CD4-positive, alpha-beta T cell treated with Interleukin-1 beta for 1 hour (primary cell): ENCODE results near the gene PADI6.
"Not testable (repeated sequence)": the region's sequence is repeated elsewhere in the genome, so short reads cannot be mapped to it uniquely, and the experiment has no call there.

Experiments used
- DNase-seq, 2 donors: peaks; one replicate each; pipeline ENCODE4 v3.0.0-alpha.2; 2020 to 2022

Gene PADI6

DNA sequence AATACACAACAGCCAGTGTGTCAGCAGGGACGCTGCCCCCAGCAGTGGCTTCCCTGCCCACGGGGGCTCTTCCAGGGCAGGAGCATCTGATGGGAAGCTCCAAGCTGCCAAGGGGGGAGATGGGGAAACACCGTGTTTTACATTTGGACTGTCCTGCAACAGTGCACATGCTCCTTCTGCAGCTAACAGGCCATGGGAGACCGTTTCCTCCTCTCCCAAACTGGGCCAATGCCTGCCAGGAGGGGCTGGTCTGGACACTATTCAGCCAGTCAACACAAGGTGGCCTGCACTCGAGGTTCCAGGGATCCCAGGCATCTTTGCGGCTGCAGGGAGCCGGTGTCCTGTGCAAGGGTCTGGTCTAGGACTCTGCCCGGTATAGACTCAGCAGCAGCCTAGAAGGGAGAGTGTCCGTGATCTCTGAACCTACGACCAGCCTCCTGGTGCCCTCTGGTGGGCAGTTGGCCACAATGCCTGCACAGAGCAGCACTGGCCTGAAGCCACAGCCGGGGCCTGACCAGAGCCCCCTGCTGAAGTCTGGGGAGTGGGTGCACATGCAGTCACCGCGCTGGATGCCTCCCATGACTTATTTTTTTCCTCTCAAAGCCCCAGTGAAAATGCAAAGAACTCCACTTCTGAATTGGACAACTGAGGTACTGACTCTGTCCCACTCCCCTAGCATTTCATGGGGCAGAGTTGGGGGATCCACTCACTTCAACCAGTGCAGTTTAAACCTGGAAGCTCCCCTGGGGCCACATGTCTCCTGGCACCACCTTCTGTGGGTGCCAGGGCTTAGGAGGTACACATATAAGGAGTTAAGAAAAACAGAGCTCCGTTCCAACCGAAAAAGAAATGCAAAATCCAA is 34.1 kb downstream of the PADI6 start:
- peak; percentile 26 to 50 for DNase-seq

DNA sequence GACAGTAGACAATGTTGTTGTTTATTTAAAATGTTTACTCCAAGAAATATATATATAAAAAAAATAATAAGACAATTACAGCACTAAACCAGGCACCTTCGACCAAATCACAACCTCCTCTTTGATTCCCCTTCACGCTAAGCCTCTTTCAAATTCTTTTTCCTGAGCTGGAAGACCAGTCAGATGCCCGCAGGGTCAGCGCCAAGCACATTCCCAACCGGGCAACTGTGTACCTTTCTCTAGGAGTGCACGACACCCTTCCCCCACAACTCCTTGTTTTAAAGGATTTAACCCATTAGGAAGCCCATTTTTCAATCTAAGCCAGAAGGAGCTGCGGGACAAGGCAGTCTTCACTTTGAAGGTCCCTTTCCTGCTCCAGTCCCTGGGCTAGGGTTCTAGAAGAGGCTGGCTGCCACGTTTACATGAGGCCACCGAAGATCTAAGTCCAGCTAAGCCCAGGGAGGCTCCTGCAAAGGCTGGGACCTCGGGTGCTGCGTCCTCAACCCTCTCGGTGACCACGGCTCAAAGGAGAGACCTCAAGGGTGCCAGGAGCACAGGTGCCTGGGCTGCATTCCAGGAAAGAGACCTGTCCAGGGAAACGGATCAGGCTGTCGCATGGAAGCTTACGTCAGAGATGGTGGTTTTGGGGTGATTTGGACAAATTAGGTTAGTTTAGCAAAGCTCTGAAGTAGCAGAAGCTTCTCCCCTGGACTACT is 34.9 kb downstream of the PADI6 start:
- not testable (repeated sequence) for DNase-seq

DNA sequence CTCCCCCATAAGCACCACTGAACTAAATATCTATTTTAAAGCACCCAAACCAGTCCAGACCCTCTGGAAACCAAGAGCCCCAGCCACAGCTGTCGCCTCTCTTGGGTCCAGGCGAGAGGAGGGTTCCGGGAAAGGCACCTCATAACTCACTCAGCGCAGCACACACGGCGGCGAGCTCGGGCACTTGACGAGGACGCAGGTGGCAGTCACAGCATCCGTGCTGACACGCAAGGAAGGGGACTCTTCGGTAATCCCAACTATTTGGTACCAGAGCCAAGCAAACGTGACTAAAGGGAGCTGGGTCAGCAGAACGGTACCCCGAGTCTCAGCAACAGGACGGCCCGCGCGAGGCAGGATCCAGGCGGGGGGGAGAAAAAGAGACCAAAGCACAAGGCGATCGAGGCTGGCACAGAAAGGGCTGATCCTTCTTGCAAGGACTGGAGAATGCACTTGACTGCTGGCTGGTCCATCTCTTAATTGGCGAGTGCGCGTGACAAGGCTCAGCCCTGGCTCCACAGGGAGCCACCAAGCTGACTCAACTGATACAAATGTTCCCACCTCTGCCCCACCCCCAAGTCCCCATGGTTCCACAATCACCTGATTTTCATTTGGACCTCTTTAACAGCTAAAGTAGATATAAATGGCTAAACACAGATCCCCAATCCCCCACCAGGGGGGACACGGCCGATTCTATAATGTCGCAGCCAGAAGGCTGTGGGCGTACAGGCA is 36.0 kb downstream of the PADI6 start:
- DNase-seq: not testable (repeated sequence)

DNA sequence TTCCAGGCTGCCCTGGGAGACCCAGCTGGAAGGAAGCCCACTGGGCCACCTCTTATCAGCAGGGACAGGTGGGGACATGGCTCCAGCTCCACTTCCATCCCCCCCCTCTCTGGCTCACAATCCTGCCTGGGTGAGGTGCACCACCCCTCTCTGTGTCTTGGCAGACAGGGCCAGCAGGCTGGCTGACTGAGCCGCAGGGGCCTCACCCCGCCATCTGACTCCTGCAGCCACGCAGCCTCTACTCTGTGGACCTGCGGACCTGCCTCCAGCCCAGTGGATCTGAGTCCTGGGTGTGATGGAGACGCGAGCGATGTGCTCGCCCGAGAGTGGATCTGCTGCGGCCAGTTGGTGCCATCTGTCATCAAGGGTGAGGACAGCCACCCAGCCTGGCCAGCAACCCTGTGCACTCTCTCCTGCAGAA is 37.4 kb downstream of the PADI6 start:
- no peak for DNase-seq

DNA sequence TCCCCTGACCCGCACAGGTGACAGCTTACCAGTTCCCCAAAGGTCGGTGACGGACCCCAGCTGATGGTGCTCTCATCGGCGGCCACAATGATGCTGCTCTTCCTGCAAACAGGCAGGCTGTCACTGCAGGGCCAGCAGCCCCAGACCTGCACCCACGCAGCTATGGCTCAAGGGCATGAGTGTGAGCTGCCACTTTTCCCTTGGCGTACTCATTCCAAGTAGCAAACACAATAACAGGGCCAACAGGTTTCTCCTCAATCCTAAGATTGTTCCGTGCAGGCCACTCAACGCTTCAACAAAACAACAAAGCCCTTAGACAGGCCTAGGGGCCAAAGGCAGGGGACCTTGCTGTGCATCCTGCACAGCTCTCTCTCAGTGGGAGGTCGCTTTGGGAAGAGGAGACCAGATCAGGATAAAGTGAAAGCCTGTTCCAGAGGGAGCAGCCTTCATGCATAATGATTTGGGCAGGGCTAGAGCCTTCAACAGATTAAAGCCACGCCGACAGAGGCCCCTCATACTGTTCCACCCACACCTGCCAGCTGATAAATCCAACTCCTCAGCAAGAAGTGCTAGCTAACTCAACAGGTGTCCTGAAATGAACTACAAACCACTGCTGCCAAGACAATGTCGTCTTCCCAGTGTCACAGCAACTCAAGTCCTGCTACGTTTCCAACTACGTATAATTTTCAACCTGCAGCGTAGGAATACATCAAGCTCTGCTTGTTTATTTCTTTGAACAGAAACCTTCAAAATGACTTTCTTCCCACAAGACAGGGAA is 40.3 kb downstream of the PADI6 start:
- DNase-seq: no peak

DNA sequence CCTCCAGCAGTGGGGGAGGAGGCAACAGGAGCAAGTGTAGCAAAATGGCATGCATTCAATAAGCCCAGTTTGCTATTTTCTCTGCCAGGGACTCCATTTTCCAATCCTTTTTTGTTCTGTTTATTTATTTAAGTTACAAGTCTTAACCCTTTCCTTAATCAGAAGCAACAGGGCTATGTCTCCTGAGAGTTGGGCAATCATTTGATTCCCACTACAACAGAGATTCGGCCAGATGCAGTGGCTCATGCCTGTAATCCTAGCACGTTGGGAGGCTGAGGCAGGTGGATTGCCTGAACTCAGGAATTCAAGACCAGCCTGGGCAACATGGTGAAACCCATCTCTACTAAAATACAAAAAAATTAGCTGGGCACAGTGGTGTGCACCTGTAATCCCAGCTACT is 42.0 kb downstream of the PADI6 start:
- DNase-seq: no peak

DNA sequence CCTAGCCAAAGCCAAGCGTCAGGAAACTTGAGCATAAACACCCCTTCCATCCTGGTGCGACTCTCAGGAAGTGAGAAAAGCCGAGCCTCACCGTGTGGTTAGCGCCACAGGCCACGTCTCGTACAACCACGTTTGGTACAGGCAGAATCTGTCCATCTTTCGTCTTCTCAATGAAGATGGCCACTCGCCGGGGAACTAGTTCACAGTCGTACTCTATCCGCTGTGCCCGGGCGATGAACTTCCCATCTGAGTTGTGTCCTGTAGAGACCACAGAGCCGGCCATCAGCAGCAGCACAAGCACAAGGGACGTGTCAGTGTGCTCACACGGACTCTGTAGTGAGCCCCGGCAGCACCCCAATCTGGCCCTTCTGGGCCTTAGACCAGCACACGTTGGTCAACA is 44.4 kb downstream of the PADI6 start:
- DNase-seq: no peak

DNA sequence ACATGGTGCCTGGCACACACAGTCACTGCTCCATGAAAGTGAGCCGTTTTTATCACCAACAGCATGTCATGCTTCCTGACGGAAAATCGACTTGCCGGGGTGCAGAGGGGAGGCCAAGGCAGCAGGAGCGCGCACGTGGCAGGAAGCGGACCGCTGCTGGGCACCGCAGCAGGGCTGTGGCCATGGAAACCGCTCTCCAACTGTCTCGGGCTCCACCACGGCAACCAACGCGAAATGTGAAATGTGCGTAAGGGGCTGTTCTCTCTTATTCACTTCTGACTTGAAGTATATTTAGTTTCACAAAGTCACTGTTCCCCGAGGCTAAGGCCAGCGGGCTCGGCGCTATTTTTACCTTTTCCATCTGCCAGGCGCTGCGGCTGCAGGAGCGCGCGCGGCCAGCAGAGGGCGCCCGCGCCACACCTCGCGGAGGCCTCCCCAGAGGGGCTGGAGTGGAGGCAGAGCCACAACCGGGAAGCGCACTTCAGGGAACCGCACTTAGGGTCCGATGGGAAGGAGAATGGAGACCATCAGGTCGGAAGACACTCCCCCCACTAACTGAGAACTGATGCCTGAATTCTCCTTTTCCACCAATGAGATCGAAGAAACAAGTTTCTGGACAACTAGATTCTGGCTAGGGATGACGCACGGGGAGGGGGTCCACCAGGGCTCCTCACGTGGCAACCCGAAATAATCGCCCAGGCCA is 47.8 kb downstream of the PADI6 start:
- peak; percentile 65 to 70 for DNase-seq

DNA sequence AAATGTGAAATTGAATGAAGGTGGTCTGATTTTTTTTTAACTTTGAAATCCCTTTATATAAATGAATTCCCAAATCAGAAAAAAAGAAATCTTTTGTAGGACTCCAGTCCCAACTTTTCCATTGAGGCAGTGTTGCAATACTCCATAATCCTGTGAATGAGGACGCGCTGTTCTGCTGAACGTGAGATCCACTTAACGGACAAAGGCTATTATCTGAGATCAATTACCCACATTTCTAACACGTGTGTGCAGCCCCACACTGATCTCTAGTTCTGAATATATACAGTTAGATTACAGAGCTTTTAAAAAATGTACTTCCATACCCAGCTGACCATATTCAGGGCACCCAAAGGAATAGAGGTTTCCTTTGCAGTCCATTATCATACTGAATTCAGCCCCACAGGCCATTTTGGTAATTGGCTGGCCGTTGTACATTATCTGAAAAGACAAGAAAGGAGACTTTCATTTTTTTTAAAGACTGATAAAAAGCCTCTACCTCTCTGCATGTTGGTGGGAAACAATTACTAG is 48.5 kb downstream of the PADI6 start:
- DNase-seq: no peak

DNA sequence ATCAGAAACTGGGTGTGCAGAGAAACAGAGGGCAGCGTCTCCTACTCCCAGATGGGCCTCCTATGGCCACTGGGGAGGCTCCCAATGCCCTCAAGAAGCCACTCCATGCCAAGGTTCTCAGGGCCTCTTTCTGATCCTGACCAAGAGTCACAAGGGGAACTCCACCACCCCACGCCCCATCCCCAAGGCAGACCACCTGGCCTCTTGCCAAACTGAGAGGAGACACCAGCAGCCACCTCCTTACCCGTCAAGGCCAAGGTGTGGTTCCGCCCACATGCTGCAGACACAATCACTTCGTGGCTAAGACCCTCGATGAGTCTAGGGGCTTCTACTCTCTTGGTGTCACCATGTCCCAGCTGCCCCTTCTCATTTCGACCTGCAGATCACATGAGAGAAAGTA is 50.5 kb downstream of the PADI6 start:
- no peak for DNase-seq

DNA sequence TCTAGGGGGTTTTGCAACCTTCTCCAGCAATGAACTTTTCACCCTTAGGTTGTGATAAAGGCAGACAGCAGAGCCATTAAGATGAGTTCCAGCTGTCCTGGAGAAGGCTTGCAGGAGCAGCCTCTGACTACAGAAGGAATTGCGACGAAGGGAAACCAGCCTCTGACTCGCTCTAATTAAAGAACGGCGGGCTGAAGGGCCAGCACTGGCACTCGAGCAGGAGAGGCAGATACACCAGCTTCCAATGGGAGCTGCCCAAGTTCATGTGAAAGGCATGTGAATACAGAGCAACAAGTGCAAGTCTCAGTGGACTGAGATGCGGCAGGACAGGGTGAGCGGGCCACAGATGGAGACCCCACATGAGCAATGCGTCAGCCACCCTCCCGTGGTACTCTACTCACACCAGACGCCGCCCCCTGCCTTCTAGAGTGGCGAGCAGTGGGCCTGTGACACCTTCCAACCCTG is 51.8 kb downstream of the PADI6 start:
- DNase-seq: no peak

DNA sequence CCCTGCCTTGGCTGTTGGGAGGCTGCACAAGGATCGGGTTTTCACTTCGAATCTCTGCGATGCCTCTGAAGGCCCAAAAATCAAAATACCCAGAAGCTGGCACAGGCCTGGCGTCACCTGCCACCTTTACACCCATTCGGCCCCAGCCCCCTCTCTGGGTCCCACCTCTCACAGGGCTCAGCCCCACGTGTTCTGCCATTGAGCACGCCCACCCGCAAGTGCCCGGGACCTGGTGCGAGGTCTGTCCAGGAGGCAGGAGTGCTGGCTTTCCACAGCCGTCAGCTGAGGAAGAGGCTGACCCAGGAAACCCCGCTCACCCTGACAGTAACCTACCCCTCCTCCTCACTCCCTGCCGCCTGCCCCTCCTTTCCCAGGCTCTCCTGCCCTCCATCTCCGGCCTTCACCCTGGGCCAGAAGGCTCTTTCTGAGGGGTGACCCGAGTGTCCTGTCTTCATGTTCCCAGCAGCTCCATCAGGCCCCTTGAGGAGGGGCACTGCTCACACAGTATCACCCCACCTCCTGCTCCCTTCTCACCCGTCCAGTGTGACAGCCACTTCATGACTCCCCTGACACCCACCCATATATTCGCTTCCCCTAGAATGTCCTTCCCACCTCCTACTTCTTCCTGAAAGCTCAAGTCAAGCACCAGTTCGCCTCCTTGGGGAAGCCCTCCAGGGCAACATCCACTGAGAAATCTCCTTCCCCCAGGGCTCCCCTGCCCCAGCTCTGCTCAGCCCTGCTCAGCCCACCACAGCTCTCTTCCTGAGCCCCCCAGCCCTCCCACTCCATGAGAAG is 54.0 kb downstream of the PADI6 start:
- DNase-seq: no peak

DNA sequence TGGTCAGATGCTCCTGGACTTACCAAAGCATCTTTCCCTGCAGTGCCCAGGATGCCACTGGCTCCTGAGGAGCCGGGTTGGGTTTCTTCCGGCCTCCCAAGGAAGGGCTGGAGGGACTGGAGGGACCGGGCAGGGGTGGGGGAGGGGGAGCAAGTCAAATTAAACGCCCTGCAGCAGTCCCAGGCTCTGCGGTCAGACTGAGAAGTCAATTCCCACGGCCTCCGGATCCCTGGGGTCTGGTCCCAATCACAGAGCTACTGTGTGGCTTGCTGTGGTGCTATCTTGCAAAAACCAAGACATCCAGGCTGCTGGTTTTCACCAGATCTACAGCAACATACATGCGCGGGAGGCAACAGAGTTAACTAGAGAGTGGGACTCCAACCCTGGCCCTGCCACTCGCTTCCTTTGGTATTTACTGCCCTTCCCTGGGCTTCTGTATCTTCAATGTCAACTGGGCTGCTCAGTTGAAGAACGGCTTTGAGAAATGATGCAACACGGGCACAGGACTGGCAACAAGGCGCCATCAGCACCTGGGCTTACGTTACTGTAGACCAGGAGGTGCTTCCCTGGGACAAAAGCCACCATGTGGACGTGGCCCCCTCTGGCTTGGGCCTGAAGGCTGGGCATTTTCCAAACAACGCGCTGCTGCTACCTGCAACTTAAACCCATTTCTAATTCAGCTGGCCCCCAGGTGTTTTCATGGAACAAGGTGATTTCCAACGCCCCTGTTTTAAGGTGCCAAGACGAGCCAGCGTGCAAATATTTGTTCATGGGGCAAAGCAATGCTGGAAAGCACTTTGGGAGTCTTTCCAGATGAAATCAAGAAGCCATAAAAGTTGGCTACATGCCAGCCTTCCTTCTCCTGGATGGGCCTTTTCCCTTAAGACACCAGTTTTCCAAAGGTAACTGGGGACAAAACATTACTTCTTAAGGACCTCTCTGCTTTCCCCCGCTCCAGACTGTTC is 56.0 kb downstream of the PADI6 start:
- no peak for DNase-seq

DNA sequence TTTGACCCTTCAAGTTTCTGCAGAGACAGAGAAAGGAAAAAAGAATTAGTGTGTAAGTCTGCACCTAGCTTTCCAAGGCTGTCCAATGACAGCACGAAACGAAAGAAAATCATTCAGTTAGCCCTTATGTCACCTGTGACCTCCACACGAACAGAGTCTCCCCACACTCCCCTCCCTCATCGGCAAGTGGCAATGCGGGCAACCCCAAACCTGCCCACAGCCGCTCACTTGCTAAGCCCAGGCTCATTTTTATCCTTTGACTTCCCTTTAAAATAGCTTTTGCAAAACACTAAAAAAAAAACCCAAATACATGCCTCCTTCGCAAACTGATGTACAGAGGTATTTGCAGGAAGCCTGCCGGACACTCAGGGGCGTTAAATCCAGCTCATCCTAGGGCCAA is 57.2 kb downstream of the PADI6 start:
- no peak for DNase-seq

DNA sequence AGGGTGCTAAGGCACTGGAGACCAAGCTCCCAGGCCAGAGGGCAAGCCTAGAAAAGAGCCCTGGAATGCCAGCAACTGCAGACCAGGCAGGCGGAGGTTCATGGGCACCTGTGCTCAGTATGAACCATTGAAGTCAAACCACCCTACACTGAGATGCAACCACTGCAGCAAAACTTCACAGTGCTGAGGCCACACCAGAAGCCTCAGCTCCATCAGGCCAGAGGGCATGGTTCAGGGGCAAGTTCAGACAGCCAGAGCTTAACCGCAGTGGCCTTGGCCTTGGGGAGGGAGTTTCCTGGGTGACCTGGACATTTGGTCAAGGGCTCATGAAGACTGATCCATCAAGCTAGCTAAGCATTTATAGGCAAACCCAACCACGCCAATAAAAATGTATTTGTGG is 60.4 kb downstream of the PADI6 start:
- DNase-seq: no peak

DNA sequence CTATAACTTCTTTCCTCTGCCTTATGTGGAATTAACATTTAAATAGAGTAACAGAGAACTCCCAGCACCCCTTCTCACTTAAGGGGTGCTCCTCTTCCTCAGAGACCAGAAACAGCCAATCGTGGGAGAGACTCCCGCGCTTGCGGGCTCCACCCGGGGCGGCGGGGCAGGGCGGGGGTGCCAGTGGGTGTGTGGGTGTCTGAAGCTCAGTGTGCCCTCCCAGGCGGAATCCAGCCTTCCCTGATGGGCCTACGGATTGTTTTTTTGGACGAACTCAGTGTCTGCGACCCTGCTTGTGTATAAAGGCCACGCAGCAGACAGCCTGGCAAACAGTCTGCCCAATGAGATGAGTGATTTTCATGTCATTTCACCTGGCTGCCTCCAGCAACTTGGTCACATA is 61.3 kb downstream of the PADI6 start:
- no peak for DNase-seq

DNA sequence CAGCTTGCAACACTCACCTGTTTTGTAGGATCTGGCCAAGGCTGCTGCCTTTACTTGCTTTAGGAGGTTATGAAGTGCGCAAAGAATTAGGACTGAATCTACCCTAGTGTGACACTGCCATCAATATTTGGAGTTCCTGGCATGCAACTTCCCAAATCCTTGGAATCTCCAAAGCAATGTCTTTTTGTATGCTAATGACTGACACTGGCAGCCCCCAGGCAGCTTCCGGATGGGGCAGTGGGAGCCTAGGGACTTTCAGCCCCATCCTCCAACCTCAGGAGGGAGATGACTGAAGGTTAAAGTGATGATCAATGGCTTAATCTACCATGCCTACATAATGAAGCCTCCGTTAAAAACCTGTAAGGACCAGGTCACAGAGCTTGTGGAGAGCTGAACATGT is 62.0 kb downstream of the PADI6 start:
- DNase-seq: no peak

DNA sequence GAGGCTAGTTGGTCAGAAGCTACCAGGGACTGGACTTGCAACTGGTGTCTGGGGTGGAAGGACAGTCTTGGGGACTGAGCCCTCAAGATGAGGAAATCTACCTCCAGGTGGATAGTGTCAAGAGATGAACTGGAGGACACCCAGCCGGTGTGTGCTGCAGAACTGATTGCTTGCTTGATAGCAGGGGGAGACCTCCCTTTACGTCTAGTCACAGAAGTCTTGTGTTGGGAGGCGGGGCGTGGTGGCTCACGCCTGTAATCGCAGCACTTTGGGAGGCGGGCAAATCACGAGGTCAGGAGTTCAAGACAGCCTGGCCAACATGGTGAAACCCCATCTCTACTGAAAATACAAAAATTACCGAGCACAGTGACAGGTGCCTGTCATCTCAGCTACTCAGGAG is 62.6 kb downstream of the PADI6 start:
- DNase-seq: no peak

DNA sequence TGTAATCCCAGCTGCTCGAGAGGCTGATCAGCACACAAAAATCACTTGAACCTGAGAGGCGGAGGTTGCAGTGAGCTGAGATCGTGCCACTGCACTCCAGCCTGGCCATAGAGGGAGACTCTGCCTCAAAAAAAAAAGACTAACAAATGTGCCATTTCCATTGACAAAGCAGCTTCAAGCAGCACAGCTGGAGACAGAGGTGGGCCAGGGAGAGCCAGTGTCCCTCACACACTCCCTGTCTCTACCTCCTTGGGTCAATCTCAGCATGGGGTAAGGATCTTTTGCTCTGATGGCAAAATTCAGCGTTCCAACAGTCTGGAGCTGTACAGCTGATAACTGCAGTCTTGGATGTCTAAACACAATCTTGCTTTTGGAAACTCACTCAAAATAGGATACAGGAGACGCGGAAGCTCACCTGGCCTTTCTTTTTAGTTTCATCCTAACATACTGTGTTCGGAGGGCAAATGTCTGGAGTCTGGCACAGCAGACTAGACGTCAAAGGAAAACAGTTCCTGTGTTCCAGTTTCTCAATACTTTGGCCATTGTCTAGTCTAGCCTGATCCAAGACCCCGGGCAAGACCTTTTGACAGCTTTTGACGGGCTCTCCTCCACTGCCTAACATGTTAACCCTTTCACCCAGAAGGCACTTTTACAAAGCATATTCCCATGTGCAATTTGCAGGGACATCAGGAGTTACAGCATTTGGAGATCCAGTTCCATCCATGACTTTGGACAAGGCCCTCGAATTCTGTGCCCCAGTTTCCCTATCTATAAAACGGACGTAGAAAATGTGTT is 64.6 kb downstream of the PADI6 start:
- no peak for DNase-seq
